ENCODE measurements around the gene CBX5. TPM values are rescaled to one million over a fixed set of nuclear protein-coding genes. Genes with fewer than 3 reads are reported as not detected.
A peak's percentile ranks its signal among the peaks of the same experiment; 100 is the strongest.

CBX5 gene
- total and polyA plus RNA-seq, 9 of the 15 experiments (the other 6 are each of a cell fraction or from before 2014, with no cell fraction given) = 32.6 to 102 (median 59.2) TPM

GRCh38 chr12:54292083-54292930 is 12.4 kb upstream of the CBX5 start (continued):
- no peak for TF ChIP-seq GTF3C2 (IDR thresholded peaks at IDR 0.05; ENCODE audit: borderline replicate concordance, extremely low read depth, insufficient read length)
- TF ChIP-seq HIVEP1 (CRISPR knock-in tag; IDR thresholded peaks at IDR 0.05) = no peak
- no peak for TF ChIP-seq C11orf30 (IDR thresholded peaks at IDR 0.05; ENCODE audit: low read depth)
- TF ChIP-seq WHSC1 (IDR thresholded peaks at IDR 0.05; ENCODE audit: low read length) = no peak
- no peak for TF ChIP-seq MTF1 (CRISPR knock-in tag; IDR thresholded peaks at IDR 0.05; ENCODE audit: borderline replicate concordance)
- no peak for TF ChIP-seq BMI1 (IDR thresholded peaks at IDR 0.05; ENCODE audit: low read length)
- TF ChIP-seq ZBTB7A (IDR thresholded peaks at IDR 0.05; ENCODE audit: borderline replicate concordance, control insufficient read depth, low read depth, low read length) = 0 out of 2 replicates have a peak, but pooled peaks have one; percentile 31
- TF ChIP-seq E2F8 (IDR thresholded peaks at IDR 0.05; ENCODE audit: low read depth, partially characterized antibody) = peak; percentile 39
- no peak for TF ChIP-seq ZNF398 (CRISPR knock-in tag; IDR thresholded peaks at IDR 0.05)
- no peak for TF ChIP-seq ZNF584 (CRISPR knock-in tag; IDR thresholded peaks at IDR 0.05; ENCODE audit: low read depth)
- TF ChIP-seq ZNF224 (CRISPR knock-in tag; IDR thresholded peaks at IDR 0.05) = no peak
- TF ChIP-seq POLR2H (tag; IDR thresholded peaks at IDR 0.05; ENCODE audit: low read depth) = no peak
- TF ChIP-seq KAT7 (CRISPR knock-in tag; IDR thresholded peaks at IDR 0.05; ENCODE audit: borderline replicate concordance) = peak; percentile 93; the same call in 1 of the 2 replicates
- no peak for TF ChIP-seq THRB (CRISPR knock-in tag; conservative IDR thresholded peaks at IDR 0.05)
